Upper lobe of right lung (tissue), 1 donor: ENCODE results near the gene DDX27. TPM values are rescaled to one million over a fixed set of nuclear protein-coding genes. Genes with fewer than 3 reads are reported as not detected.

Experiments used
- ATAC-seq: fragments of 200-7000 bp; cut with Tn5 transposase; one replicate; pipeline ENCODE4 v1.9.1; 2020; ENCODE audit warnings: mild to moderate bottlenecking, moderate library complexity
- DNase-seq: peaks from one replicate; pipeline ENCODE4 v3.0.0-alpha.2; 2020
- H3K27ac ChIP-seq: fragments of 200-600 bp; one replicate; pipeline ENCODE4 v1.8.0; 2022
- H3K27me3 ChIP-seq: fragments of 200-600 bp; one replicate; pipeline ENCODE4 v1.8.0; 2022; ENCODE audit warnings: mild to moderate bottlenecking
- H3K36me3 ChIP-seq: fragments of 200-600 bp; one replicate; pipeline ENCODE4 v1.8.0; 2022
- H3K4me1 ChIP-seq: fragments of 200-600 bp; one replicate; pipeline ENCODE4 v1.8.0; 2022
- H3K4me3 ChIP-seq: fragments of 200-600 bp; one replicate; pipeline ENCODE4 v1.8.0; 2022; ENCODE audit warnings: mild to moderate bottlenecking
- H3K9me3 ChIP-seq: fragments of 200-600 bp; one replicate; pipeline ENCODE4 v1.8.0; 2022
- intact Hi-C: fragments of 100-400 bp; cut with DNase I; formaldehyde crosslinking; loops from one replicate; pipeline ENCODE4 v1.11.0; 2022
- total RNA-seq: library from RNA; stranded (reverse); fragmentation: NEBNext Ultra II Directional; extraction: Animal tissue kit (Norgen Biotek cat#: 25700); gene quantifications from one replicate; pipeline ENCODE4 v1.2.1, GENCODE V29; 2021
- TF ChIP-seq, protein P1 (sequence below): fragments of 200-600 bp; IDR thresholded peaks from one replicate; pipeline ENCODE4 v1.8.0; 2022; ENCODE audit warnings: antibody characterized with exemption
- donor health status: DM: no; HTN: yes; CAD: no; lungs with severe emphysema.

DDX27 gene
- total RNA-seq, 1 donor from 2014 or later: 25.9 TPM

DNA sequence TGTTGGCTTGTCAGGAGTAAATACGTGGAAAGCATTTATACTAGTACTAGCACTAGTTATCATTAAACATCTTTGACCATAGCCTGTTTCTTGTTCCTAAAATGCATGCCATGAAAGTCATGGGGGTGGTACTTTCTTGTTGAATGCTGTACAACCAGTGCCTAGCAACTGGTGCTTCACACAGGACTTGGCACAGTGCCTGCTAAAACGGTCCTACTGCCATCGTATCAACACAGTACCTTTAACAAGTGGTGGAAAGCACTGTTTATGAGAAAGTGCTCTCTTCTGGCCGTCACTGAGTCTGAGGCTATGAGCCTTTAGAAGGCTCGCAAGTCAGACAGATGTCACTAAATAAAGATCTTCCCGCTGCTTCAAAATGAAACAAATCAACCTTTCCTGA lies 37.0 kb downstream of the DDX27 start:
- ATAC-seq: no peak
- intact Hi-C loops: no loop called here
- TF ChIP-seq, protein P1, sequence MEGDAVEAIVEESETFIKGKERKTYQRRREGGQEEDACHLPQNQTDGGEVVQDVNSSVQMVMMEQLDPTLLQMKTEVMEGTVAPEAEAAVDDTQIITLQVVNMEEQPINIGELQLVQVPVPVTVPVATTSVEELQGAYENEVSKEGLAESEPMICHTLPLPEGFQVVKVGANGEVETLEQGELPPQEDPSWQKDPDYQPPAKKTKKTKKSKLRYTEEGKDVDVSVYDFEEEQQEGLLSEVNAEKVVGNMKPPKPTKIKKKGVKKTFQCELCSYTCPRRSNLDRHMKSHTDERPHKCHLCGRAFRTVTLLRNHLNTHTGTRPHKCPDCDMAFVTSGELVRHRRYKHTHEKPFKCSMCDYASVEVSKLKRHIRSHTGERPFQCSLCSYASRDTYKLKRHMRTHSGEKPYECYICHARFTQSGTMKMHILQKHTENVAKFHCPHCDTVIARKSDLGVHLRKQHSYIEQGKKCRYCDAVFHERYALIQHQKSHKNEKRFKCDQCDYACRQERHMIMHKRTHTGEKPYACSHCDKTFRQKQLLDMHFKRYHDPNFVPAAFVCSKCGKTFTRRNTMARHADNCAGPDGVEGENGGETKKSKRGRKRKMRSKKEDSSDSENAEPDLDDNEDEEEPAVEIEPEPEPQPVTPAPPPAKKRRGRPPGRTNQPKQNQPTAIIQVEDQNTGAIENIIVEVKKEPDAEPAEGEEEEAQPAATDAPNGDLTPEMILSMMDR: no peak
- Histone ChIP-seq H3K27me3 (no peaks in the 10 kb centered on the region), H3K9me3 (no peaks in the 10 kb centered on the region), H3K4me1 (no peaks in the 10 kb centered on the region), H3K27ac (no peak overlapping the region), H3K4me3 (no peak overlapping the region), H3K36me3 (peaks cover 100% of the 10 kb centered on the region)
- DNase-seq: no peak

DNA sequence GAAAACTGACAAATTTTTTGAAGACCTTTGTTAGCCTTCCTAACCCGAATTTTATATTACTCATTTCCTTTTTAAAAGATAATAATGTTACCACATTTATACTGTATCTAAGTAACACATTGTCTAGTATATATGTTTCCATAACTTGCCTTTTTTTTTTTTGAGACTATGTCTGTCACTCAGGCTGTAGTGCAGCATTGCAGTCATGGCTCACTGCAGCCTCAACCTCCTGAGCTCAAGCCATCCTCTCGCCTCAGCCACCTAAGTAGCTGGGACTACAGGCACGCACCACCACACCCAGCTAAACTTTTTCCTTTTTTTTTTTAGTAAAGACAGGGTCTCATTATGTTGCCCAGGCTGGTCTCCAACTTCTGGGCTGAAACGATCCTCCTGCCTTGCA lies 40.1 kb downstream of the DDX27 start:
- H3K36me3 ChIP-seq: peaks cover 100% of the 10 kb centered on the region
- no peaks in the 10 kb centered on the region for H3K4me1 ChIP-seq
- no peaks in the 10 kb centered on the region for H3K9me3 ChIP-seq
- TF ChIP-seq, protein P1: no peak
- ATAC-seq (no peak), DNase-seq (no peak)
- H3K27ac ChIP-seq: no peak overlapping the region
- intact Hi-C loops: no loop called here
- no peaks in the 10 kb centered on the region for H3K27me3 ChIP-seq
- no peak overlapping the region for H3K4me3 ChIP-seq

DNA sequence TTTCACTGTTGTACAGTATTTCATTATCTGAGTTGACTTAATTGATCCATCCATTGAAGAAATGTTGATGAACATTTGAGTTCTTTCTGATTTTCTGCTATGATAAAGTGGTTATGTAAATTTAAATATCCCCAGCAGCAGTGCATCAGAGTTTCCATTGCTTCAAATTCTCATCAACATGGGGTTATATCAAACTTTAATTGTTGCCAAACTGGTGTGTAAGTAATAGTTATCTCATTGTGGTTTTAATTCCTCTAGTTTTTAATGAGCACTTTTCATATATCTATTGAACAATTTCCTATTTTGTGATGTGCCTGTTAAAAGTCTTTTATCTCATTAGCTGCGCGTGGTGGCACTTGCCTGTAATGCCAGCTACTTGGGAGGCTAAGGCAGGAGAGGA lies 40.6 kb downstream of the DDX27 start:
- Histone ChIP-seq H3K9me3 (no peaks in the 10 kb centered on the region), H3K4me3 (no peak overlapping the region), H3K36me3 (peaks cover 100% of the 10 kb centered on the region), H3K4me1 (no peaks in the 10 kb centered on the region), H3K27me3 (no peaks in the 10 kb centered on the region), H3K27ac (no peak overlapping the region)
- TF ChIP-seq, protein P1: no peak
- no peak for ATAC-seq
- no peak for DNase-seq
- intact Hi-C loops: no loop called here

DNA sequence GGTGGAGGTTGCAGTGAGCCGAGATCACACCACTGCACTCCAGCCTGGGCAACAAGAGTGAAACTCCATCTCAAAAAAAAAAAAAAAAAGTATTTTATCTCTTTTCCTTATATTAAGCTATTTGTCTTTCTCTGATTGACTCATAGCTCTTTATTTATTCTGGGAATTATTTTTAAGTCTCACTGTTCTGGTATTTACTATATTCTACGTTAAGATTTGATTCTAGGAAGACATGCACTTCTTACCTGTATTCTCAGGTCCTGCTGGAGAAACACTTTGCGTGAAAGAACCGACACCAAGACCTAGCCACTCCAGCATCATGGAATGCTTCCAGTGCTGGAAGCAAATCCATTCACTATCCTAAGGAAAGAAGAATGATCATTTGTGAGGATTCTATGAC lies 41.0 kb downstream of the DDX27 start:
- intact Hi-C loops: no loop called here
- Histone ChIP-seq H3K27ac (no peak overlapping the region), H3K4me1 (peaks cover under 1% of the 10 kb centered on the region), H3K4me3 (no peak overlapping the region), H3K36me3 (peaks cover 100% of the 10 kb centered on the region), H3K27me3 (no peaks in the 10 kb centered on the region), H3K9me3 (no peaks in the 10 kb centered on the region)
- DNase-seq (no peak), ATAC-seq (no peak)
- TF ChIP-seq, protein P1: no peak

DNA sequence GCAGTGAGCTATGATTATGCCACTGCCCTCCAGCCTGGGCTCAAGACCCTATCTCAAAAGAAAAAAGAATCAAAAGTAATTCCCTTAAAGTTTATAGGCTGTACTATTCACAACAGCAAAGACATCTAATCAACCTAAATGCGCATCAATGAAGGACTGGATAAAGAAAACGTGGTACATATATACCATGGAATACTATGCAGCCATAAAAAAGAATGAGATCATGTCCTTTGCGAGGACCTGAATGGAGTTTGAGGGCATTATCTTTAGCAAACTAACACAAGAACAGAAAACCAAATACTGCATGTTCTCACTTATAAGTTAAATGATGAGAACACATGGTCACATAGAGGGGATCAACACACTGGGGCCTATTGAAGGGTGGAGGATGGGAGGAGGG lies 42.0 kb downstream of the DDX27 start:
- H3K9me3 ChIP-seq: no peaks in the 10 kb centered on the region
- no peak overlapping the region for H3K27ac ChIP-seq
- peaks cover 98% of the 10 kb centered on the region for H3K36me3 ChIP-seq
- no peak overlapping the region for H3K4me3 ChIP-seq
- TF ChIP-seq, protein P1: no peak
- intact Hi-C loops: no loop called here
- no peak for ATAC-seq
- H3K27me3 ChIP-seq: no peaks in the 10 kb centered on the region
- peaks cover 8% of the 10 kb centered on the region for H3K4me1 ChIP-seq
- DNase-seq: no peak

DNA sequence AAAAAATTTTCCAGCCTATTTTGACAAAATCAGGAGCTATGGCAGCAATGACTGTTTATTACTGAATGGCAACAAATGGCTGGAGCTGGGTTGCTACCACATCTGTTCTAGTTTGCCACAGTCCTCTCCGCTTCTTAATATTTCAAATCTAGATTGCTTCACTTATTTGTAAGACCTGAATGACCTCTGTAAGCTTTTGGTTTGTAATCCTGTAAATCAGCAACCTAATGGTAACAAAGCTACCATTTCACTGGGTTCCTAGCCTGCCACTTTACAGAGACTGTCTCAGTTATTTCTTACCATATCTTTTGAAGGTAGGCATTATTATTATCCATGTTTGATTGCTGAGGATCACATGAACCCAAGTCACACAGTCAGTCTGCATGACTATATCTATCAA lies 43.2 kb downstream of the DDX27 start:
- Histone ChIP-seq H3K36me3 (peaks cover 86% of the 10 kb centered on the region), H3K27me3 (no peaks in the 10 kb centered on the region), H3K4me1 (peaks cover 20% of the 10 kb centered on the region), H3K27ac (no peak overlapping the region), H3K9me3 (no peaks in the 10 kb centered on the region), H3K4me3 (no peak overlapping the region)
- TF ChIP-seq, protein P1: no peak
- no peak for ATAC-seq
- no peak for DNase-seq
- intact Hi-C loops: no loop called here
